ES-I3 (cell line): ENCODE results near the gene RIPK3.

ENCODE experiments used
- H3K36me3 ChIP-seq: 2 replicates; pipeline ENCODE4 v1.6.1; 2013; ENCODE audit warnings: mild to moderate bottlenecking, low read length, control low read depth, moderate library complexity; ENCODE audit not compliant: insufficient read depth
- H3K4me1 ChIP-seq: 2 replicates; pipeline ENCODE4 v1.6.1; 2013; ENCODE audit warnings: mild to moderate bottlenecking, control low read depth, low read length; ENCODE audit not compliant: insufficient read depth
- H3K9ac ChIP-seq: 2 replicates; pipeline ENCODE4 v1.6.1; 2013; ENCODE audit warnings: low read depth, mild to moderate bottlenecking, low read length, moderate library complexity
- H3K9me3 ChIP-seq: 2 replicates; pipeline ENCODE4 v1.6.1; 2013; ENCODE audit warnings: mild to moderate bottlenecking, low read length, moderate library complexity; ENCODE audit not compliant: control insufficient read depth, insufficient read depth

RIPK3 gene

GRCh38 chr14:24343795-24344660 lies 4.2 kb upstream of the RIPK3 start:
- H3K4me1 ChIP-seq = no peaks in the 10 kb centered on the region; the same call in 1 of the 2 replicates
- no peaks in the 10 kb centered on the region for H3K36me3 ChIP-seq
- H3K9ac ChIP-seq = no peak overlapping the region
- H3K9me3 ChIP-seq = no peaks in the 10 kb centered on the region

GRCh38 chr14:24342889-24343288 lies 3.1 kb upstream of the RIPK3 start:
- H3K36me3 ChIP-seq = no peaks in the 10 kb centered on the region
- H3K9me3 ChIP-seq = no peaks in the 10 kb centered on the region
- no peak overlapping the region for H3K9ac ChIP-seq
- no peaks in the 10 kb centered on the region; the same call in 1 of the 2 replicates for H3K4me1 ChIP-seq

DNA sequence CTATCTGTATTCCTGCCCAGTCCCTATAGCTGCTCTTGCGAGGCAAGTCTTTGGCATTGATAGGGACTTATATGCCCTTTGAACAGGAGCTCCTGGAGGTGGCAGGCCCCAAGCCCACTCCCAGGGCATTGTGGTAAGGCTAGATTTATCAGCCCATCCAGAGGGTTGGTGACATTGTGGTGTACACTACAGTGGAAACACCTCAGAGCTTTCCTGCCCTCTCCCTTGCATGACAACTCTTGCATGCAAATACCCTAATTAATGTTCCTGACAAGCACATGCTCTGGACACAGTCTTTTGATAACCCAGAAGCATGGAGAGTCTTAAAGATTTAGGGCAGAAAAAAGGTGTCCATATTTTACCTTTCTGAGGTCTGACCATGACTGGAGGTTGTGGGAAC lies 815 bp upstream of the RIPK3 start:
- H3K9ac ChIP-seq = no peak overlapping the region
- H3K9me3 ChIP-seq = no peaks in the 10 kb centered on the region
- H3K36me3 ChIP-seq = no peaks in the 10 kb centered on the region
- peaks cover 5% of the 10 kb centered on the region; the same call in 1 of the 2 replicates for H3K4me1 ChIP-seq

DNA sequence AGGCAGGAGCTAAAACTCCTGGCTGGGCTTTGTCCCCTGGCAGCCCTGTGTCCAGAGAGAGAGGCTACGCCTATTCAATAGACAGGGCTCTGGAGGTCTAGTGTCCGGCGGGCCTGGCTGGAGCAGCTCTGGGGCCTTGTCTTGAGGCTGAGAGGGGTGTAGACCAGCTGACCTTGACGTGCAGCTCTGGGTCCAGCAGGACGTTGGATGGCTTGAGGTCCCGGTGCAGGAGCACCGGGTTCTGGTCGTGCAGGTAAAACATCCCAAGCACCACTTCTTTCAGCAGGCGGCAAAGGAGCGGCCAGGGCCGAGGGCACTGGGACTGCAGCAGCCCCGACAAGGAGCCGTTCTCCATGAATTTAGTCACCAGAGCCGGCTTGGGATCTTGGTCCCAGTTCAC lies 948 bp downstream of the RIPK3 start:
- no peaks in the 10 kb centered on the region for H3K36me3 ChIP-seq
- no peaks in the 10 kb centered on the region for H3K9me3 ChIP-seq
- H3K9ac ChIP-seq = peak overlapping the region; percentile 65; the same call in 1 of the 2 replicates
- peaks cover 6% of the 10 kb centered on the region; the same call in 1 of the 2 replicates for H3K4me1 ChIP-seq

GRCh38 chr14:24337824-24338175 lies 2.0 kb downstream of the RIPK3 start:
- Histone ChIP-seq H3K4me1 (peaks cover 6% of the 10 kb centered on the region; the same call in 1 of the 2 replicates), H3K9ac (no peak overlapping the region), H3K36me3 (no peaks in the 10 kb centered on the region), H3K9me3 (no peaks in the 10 kb centered on the region)

- no peaks in the 10 kb centered on the region for H3K9me3 ChIP-seq
- no peak overlapping the region for H3K9ac ChIP-seq
- no peaks in the 10 kb centered on the region for H3K36me3 ChIP-seq
- peaks cover 6% of the 10 kb centered on the region; the same call in 1 of the 2 replicates for H3K4me1 ChIP-seq
These were observed 2.5 kb downstream of the RIPK3 start for GRCh38 chr14:24337144-24337823.

DNA sequence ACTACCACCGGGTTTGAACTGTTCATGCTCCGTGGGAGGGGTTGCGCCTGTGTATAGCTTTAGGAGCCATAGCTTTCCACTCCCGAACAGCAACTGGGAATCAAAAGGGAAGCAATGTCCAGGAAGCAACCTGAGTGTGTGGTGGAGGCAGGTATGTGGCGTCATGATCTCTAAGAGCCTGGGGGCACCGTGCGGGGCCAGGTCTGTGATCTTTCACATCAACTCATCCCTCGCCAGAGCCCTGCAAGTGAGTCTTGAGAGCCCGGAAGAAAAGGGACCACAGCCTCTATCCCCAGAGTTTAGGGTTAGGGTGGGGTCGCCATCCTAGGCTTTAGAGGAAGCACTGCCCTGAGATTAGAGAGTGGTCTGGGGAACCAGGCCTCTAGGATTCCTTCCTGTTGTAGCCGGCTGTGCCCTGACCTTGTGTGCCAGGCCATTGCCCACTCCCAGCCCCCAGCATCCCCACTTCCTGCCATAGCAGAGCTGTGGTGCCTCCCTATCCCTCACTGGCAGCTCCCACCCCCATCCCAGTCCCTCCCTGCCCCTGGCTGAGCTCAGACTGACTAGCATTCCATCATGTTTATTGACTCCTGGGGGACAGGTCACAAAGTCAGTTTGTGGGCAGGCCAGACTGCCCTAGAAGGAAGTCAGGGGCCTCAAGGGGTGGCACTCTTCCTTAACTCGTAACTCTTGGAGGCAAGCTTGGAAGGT lies 4.2 kb downstream of the RIPK3 start:
- Histone ChIP-seq H3K9ac (peak overlapping the region; percentile 49; the same call in 1 of the 2 replicates), H3K36me3 (no peaks in the 10 kb centered on the region), H3K9me3 (no peaks in the 10 kb centered on the region), H3K4me1 (peaks cover 6% of the 10 kb centered on the region; the same call in 1 of the 2 replicates)

DNA sequence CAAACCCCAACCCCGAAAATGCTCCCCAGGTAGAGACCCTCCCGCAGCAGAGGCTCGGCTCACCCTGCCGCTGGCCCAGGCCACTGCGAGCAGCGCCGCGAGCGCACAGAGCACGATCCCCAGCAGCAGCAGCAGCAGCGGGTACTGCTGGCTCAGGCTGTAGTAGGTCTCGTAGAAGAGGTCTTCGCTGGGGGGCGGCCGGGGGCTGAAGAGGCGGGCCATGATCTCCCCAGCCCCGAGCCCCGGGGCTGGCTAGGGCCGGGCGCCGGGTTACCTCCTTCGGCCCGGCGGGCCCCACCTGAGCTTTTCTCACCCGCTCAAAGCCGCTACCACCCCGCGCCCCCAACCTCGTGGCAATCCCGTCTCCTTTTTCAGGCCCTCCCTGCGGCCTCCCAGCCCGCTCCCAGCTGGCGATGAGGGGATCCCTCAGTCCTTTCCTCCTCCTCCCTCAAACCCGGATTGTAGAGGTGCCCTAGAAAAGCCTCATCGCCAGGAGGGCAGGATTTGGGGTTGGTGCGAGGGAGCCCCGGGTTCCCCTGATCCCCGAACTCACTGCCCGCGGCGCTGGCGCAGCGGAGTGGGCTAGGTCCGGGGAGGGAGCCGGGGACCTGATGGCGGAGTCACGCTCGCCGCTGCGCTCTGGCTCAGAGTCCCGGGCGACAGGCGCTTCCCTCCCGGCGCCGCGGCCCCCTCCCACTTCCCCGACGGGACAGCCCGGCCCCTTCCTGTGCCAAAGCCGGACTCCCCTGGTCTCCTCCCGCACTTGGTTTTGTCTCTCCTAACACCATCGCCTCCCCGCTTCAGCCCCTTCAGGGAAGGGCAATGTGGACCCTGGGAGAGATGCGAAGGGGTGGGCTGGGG lies 5.1 kb downstream of the RIPK3 start, which contains the start of gene ADCY4:
ADCY4 (minus strand) TSS at position 641 of the 861 bp plus-strand sequence; CDS start at position 222, 419 bp downstream.
- H3K4me1 ChIP-seq = peaks cover 6% of the 10 kb centered on the region; the same call in 1 of the 2 replicates
- no peaks in the 10 kb centered on the region for H3K36me3 ChIP-seq
- peak within 1 kb of the TSS; percentile 49; the same call in 1 of the 2 replicates for H3K9ac ChIP-seq
- H3K9me3 ChIP-seq = no peaks in the 10 kb centered on the region

- no peaks in the 10 kb centered on the region for H3K9me3 ChIP-seq
- H3K9ac ChIP-seq = peak overlapping the region; percentile 62
- H3K36me3 ChIP-seq = no peaks in the 10 kb centered on the region
- peaks cover 8% of the 10 kb centered on the region; the same call in 1 of the 2 replicates for H3K4me1 ChIP-seq
These were observed 7.4 kb downstream of the RIPK3 start for GRCh38 chr14:24332268-24332993.

DNA sequence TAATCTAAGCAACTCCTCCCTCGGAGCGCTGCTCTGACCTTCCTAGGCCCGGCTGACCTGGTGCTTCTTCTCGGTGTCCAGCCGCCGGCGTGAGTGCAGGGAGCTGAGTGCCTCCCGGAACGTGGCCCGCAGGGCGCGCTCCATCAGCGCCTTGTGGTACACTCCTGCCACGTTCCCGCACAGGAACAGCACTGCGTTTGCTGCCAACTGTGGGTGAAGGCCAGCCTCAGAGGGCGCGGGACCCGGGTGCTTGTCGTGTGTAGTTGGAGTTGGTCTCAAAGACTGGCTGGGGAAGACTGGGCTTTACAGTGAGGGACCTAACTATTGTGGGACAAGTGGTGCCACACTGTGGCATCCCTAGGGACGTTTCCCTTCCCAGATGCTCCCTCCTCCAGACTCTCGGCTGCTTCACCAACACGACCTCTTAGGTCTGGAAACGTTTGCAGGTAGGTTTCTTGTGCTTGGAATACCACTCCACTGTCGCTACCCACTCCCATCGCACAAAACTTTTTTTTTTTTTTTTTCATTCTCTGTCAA lies 8.0 kb downstream of the RIPK3 start:
- Histone ChIP-seq H3K36me3 (no peaks in the 10 kb centered on the region), H3K9ac (peak overlapping the region; percentile 62; the same call in 1 of the 2 replicates), H3K4me1 (peaks cover 10% of the 10 kb centered on the region; the same call in 1 of the 2 replicates), H3K9me3 (no peaks in the 10 kb centered on the region)

- Histone ChIP-seq H3K9me3 (no peaks in the 10 kb centered on the region), H3K4me1 (peaks cover 10% of the 10 kb centered on the region; the same call in 1 of the 2 replicates), H3K36me3 (no peaks in the 10 kb centered on the region), H3K9ac (no peak overlapping the region)
These were observed 8.7 kb downstream of the RIPK3 start for GRCh38 chr14:24330973-24331674.

DNA sequence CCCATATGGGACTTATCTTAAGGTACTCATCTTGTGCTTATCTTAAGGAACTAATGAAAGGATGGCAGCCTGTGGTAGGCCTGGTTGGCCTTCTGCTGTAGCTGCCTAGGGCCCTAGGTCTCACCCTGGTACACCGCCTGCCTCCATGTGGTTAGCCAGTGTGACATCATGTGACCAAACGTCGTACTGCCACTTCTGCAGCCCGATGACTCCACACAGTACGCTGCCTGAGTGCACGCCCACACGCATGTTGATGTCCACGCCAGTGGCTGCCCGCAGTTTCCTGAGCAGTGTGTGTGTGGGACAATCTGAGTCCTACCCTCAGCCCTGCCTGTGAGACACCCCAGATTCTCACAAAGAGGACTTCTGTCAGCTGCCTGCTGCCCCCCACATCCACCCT lies 10.1 kb downstream of the RIPK3 start:
- Histone ChIP-seq H3K9me3 (no peaks in the 10 kb centered on the region), H3K9ac (no peak overlapping the region), H3K4me1 (peaks cover 4% of the 10 kb centered on the region; the same call in 1 of the 2 replicates)

More for the DNA sequence above, 10.1 kb downstream of the RIPK3 start:
- H3K36me3 ChIP-seq = no peaks in the 10 kb centered on the region
